Measurements from ENCODE around the gene CCDC74B.

DNA sequence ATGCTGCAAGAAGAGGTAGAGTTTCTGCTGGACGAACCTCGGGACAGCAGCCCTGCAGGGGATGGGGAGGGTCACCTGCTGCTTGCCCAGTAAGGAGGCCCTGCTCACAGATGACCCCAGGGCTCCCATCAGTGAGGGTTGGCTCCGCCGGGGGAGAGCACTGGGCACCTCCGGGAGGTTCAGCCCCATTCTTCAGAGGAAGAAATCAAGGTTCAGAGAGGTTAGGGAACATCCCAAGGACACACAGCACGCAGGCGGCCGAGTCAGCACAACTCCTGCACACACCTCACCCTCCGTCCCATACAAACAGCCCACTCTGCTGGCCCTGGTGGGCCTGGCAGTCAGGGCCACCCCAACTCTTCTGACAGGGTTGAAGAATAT is 11.7 kb upstream of the CCDC74B start:
- TF ChIP-seq POLR2A (IDR thresholded peaks at IDR 0.05; ENCODE audit: low read depth, low read length) (no peak), POLR2AphosphoS5 (IDR thresholded peaks at IDR 0.05; ENCODE audit: low read depth, low read length) (no peak), TAF1 (IDR thresholded peaks at IDR 0.05; ENCODE audit: low read depth, low read length) (no peak), SPI1 (IDR thresholded peaks at IDR 0.05; ENCODE audit: low read depth, low read length) (no peak)

Measured in GM12891 (cell line).